ENCODE data around the gene SPDYE2. TPM values are rescaled to one million over a fixed set of nuclear protein-coding genes. Genes with fewer than 3 reads are reported as not detected.
"Not testable (repeated sequence)": the region's sequence is repeated elsewhere in the genome, so short reads cannot be mapped to it uniquely, and the experiment has no call there.

Gene SPDYE2
- total RNA-seq, 1 experiment from 2014 or later = not detected

GRCh38 chr7:102583495-102583894 lies 32.5 kb downstream of the SPDYE2 start:
- CTCF ChIA-PET; H3K4me3 ChIP-seq (ENCODE audit: low read depth, low read length, poor library complexity, severe bottlenecking); H3K4me1 ChIP-seq (ENCODE audit: insufficient read depth, low read length, poor library complexity, severe bottlenecking); BruUV-seq (replicated peaks); POLR2A ChIA-PET (ENCODE audit: low non-redundant PET); H3K36me3 ChIP-seq (ENCODE audit: insufficient read depth, low read length, poor library complexity, severe bottlenecking); H3K9me3 ChIP-seq (ENCODE audit: low read depth, low read length, poor library complexity, severe bottlenecking); H3K27me3 ChIP-seq (replicated peaks; ENCODE audit: insufficient read depth, low read depth, low read length, poor library complexity); intact Hi-C loops (cut with micrococcal nuclease; ENCODE audit: unreplicated experiment); DNase-seq (ENCODE audit: low spot score); H3K27ac ChIP-seq (ENCODE audit: low read depth, low read length, poor library complexity, severe bottlenecking): not testable (repeated sequence)

GRCh38 chr7:102589857-102590256 lies 38.8 kb downstream of the SPDYE2 start:
- H3K36me3 ChIP-seq (ENCODE audit: insufficient read depth, low read length, poor library complexity, severe bottlenecking); H3K9me3 ChIP-seq (ENCODE audit: low read depth, low read length, poor library complexity, severe bottlenecking); H3K27me3 ChIP-seq (replicated peaks; ENCODE audit: insufficient read depth, low read depth, low read length, poor library complexity); CTCF ChIA-PET; POLR2A ChIA-PET (ENCODE audit: low non-redundant PET); H3K4me1 ChIP-seq (ENCODE audit: insufficient read depth, low read length, poor library complexity, severe bottlenecking); BruUV-seq (replicated peaks); DNase-seq (ENCODE audit: low spot score); intact Hi-C loops (cut with micrococcal nuclease; ENCODE audit: unreplicated experiment); H3K27ac ChIP-seq (ENCODE audit: low read depth, low read length, poor library complexity, severe bottlenecking); H3K4me3 ChIP-seq (ENCODE audit: low read depth, low read length, poor library complexity, severe bottlenecking): not testable (repeated sequence)

DNA sequence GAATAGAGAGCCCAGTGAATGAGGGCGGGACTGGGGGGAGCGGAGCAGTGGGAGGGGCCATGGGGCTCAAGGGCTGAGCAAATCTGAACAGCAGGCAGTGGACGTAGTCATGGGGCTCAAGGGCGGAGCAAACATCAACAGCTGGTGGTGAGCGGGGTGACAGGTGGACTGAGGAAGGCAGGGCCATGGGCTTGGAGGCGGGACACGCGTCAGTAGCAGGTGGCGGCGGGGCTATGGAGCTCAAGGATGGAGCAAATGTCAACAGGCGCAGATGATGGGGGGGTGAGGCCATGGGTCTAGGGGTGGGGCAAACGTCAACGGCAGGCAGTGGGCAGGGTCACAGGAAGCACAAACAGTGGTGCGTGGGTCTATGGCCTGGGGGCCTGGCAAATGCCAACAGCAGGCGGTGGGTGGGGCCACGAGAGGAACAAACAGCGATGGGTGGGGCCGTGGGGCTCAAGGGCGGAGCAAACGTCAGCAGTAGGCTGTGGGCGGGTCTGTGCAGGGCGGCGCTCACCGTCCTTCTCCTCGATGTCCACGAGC lies 41.5 kb downstream of the SPDYE2 start:
- intact Hi-C loops (cut with micrococcal nuclease; ENCODE audit: unreplicated experiment); POLR2A ChIA-PET (ENCODE audit: low non-redundant PET); BruUV-seq (replicated peaks); H3K4me3 ChIP-seq (ENCODE audit: low read depth, low read length, poor library complexity, severe bottlenecking); H3K4me1 ChIP-seq (ENCODE audit: insufficient read depth, low read length, poor library complexity, severe bottlenecking); H3K27me3 ChIP-seq (replicated peaks; ENCODE audit: insufficient read depth, low read depth, low read length, poor library complexity); H3K27ac ChIP-seq (ENCODE audit: low read depth, low read length, poor library complexity, severe bottlenecking); H3K9me3 ChIP-seq (ENCODE audit: low read depth, low read length, poor library complexity, severe bottlenecking); CTCF ChIA-PET; DNase-seq (ENCODE audit: low spot score); H3K36me3 ChIP-seq (ENCODE audit: insufficient read depth, low read length, poor library complexity, severe bottlenecking): not testable (repeated sequence)

- CTCF ChIA-PET; intact Hi-C loops (cut with micrococcal nuclease; ENCODE audit: unreplicated experiment); POLR2A ChIA-PET (ENCODE audit: low non-redundant PET); H3K4me3 ChIP-seq (ENCODE audit: low read depth, low read length, poor library complexity, severe bottlenecking); H3K27me3 ChIP-seq (replicated peaks; ENCODE audit: insufficient read depth, low read depth, low read length, poor library complexity); H3K27ac ChIP-seq (ENCODE audit: low read depth, low read length, poor library complexity, severe bottlenecking); H3K4me1 ChIP-seq (ENCODE audit: insufficient read depth, low read length, poor library complexity, severe bottlenecking); BruUV-seq (replicated peaks); DNase-seq (ENCODE audit: low spot score); H3K36me3 ChIP-seq (ENCODE audit: insufficient read depth, low read length, poor library complexity, severe bottlenecking); H3K9me3 ChIP-seq (ENCODE audit: low read depth, low read length, poor library complexity, severe bottlenecking): not testable (repeated sequence)
Observed at GRCh38 chr7:102593637-102594334, 42.8 kb downstream of the SPDYE2 start.

GRCh38 chr7:102596036-102596435 lies 45.0 kb downstream of the SPDYE2 start:
- CTCF ChIA-PET; DNase-seq (ENCODE audit: low spot score); H3K27me3 ChIP-seq (replicated peaks; ENCODE audit: insufficient read depth, low read depth, low read length, poor library complexity); POLR2A ChIA-PET (ENCODE audit: low non-redundant PET); H3K4me3 ChIP-seq (ENCODE audit: low read depth, low read length, poor library complexity, severe bottlenecking); H3K27ac ChIP-seq (ENCODE audit: low read depth, low read length, poor library complexity, severe bottlenecking); BruUV-seq (replicated peaks); H3K36me3 ChIP-seq (ENCODE audit: insufficient read depth, low read length, poor library complexity, severe bottlenecking); H3K4me1 ChIP-seq (ENCODE audit: insufficient read depth, low read length, poor library complexity, severe bottlenecking); H3K9me3 ChIP-seq (ENCODE audit: low read depth, low read length, poor library complexity, severe bottlenecking); intact Hi-C loops (cut with micrococcal nuclease; ENCODE audit: unreplicated experiment): not testable (repeated sequence)

- H3K4me1 ChIP-seq (ENCODE audit: insufficient read depth, low read length, poor library complexity, severe bottlenecking); H3K9me3 ChIP-seq (ENCODE audit: low read depth, low read length, poor library complexity, severe bottlenecking); H3K4me3 ChIP-seq (ENCODE audit: low read depth, low read length, poor library complexity, severe bottlenecking); POLR2A ChIA-PET (ENCODE audit: low non-redundant PET); intact Hi-C loops (cut with micrococcal nuclease; ENCODE audit: unreplicated experiment); DNase-seq (ENCODE audit: low spot score); H3K27me3 ChIP-seq (replicated peaks; ENCODE audit: insufficient read depth, low read depth, low read length, poor library complexity); BruUV-seq (replicated peaks); CTCF ChIA-PET; H3K36me3 ChIP-seq (ENCODE audit: insufficient read depth, low read length, poor library complexity, severe bottlenecking); H3K27ac ChIP-seq (ENCODE audit: low read depth, low read length, poor library complexity, severe bottlenecking): not testable (repeated sequence)
Observed at GRCh38 chr7:102599699-102600098, 48.7 kb downstream of the SPDYE2 start.

GRCh38 chr7:102602317-102602716 lies 51.3 kb downstream of the SPDYE2 start:
- H3K4me3 ChIP-seq (ENCODE audit: low read depth, low read length, poor library complexity, severe bottlenecking); DNase-seq (ENCODE audit: low spot score); H3K36me3 ChIP-seq (ENCODE audit: insufficient read depth, low read length, poor library complexity, severe bottlenecking); H3K27ac ChIP-seq (ENCODE audit: low read depth, low read length, poor library complexity, severe bottlenecking); BruUV-seq (replicated peaks); intact Hi-C loops (cut with micrococcal nuclease; ENCODE audit: unreplicated experiment); H3K27me3 ChIP-seq (replicated peaks; ENCODE audit: insufficient read depth, low read depth, low read length, poor library complexity); CTCF ChIA-PET; H3K9me3 ChIP-seq (ENCODE audit: low read depth, low read length, poor library complexity, severe bottlenecking); H3K4me1 ChIP-seq (ENCODE audit: insufficient read depth, low read length, poor library complexity, severe bottlenecking); POLR2A ChIA-PET (ENCODE audit: low non-redundant PET): not testable (repeated sequence)

All from A673 (cell line).